Measurements from ENCODE around the gene PSKH1. TPM values are rescaled to one million over a fixed set of nuclear protein-coding genes. Genes with fewer than 3 reads are reported as not detected.

The PSKH1 gene
- total and polyA plus RNA-seq, 10 of the 15 experiments (the other 5 are each of a cell fraction or from before 2014, with no cell fraction given) = 0.63 to 20.4 (median 7.8) TPM

- TF ChIP-seq IRF4 (IDR thresholded peaks at IDR 0.05; ENCODE audit: low read depth, low read length) (no peak), HDGF (IDR thresholded peaks at IDR 0.05) (no peak), PML (IDR thresholded peaks at IDR 0.05; ENCODE audit: low read length) (no peak), ZNF24 (IDR thresholded peaks at IDR 0.05) (no peak), USF1 (IDR thresholded peaks at IDR 0.05; ENCODE audit: borderline replicate concordance, extremely low read length, insufficient read depth, low read depth, low read length) (no peak), JUNB (IDR thresholded peaks at IDR 0.05) (no peak), ESRRA (IDR thresholded peaks at IDR 0.05; ENCODE audit: low read length) (no peak)
- TF ChIP-seq, protein P1, sequence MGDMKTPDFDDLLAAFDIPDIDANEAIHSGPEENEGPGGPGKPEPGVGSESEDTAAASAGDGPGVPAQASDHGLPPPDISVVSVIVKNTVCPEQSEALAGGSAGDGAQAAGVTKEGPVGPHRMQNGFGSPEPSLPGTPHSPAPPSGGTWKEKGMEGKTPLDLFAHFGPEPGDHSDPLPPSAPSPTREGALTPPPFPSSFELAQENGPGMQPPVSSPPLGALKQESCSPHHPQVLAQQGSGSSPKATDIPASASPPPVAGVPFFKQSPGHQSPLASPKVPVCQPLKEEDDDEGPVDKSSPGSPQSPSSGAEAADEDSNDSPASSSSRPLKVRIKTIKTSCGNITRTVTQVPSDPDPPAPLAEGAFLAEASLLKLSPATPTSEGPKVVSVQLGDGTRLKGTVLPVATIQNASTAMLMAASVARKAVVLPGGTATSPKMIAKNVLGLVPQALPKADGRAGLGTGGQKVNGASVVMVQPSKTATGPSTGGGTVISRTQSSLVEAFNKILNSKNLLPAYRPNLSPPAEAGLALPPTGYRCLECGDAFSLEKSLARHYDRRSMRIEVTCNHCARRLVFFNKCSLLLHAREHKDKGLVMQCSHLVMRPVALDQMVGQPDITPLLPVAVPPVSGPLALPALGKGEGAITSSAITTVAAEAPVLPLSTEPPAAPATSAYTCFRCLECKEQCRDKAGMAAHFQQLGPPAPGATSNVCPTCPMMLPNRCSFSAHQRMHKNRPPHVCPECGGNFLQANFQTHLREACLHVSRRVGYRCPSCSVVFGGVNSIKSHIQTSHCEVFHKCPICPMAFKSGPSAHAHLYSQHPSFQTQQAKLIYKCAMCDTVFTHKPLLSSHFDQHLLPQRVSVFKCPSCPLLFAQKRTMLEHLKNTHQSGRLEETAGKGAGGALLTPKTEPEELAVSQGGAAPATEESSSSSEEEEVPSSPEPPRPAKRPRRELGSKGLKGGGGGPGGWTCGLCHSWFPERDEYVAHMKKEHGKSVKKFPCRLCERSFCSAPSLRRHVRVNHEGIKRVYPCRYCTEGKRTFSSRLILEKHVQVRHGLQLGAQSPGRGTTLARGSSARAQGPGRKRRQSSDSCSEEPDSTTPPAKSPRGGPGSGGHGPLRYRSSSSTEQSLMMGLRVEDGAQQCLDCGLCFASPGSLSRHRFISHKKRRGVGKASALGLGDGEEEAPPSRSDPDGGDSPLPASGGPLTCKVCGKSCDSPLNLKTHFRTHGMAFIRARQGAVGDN (IDR thresholded peaks at IDR 0.05) = no peak
Measured at GRCh38 chr16:67897231-67897630, 4.2 kb downstream of the PSKH1 start (continued).

DNA sequence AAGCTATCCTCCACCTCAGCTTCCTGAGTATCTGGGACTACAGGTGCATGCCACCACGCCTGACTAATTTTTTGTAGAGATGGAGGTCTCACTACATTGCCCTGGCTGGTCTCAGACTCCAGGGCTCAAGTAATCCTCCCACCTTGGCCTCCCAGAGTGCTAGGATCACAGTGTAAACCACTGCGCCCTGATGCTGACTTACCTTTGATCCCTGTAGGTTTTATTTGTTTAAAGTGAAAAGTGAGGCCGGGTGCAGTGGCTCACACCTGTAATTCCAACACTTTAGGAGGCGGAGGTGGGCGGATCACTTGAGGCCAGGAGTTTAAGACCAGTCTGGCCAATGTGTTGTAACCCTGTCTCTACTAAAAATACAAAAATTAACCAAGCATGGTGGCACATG, 8.7 kb downstream of the PSKH1 start:
- intact Hi-C loops (cut with micrococcal nuclease; ENCODE audit: unreplicated experiment) (no loop called here), in situ Hi-C loops (cut with MboI) (no loop called here)
- H3K4me2 ChIP-seq (ENCODE audit: control insufficient read depth, insufficient read depth) = no peak overlapping the region
- BruUV-seq (replicated peaks) = no TSS peak
- H3K9ac ChIP-seq (ENCODE audit: control insufficient read depth, insufficient read depth, low read length) = no peak overlapping the region
- ChIA-PET CTCF (no interaction called here), RAD21 (ENCODE audit: unreplicated experiment) (no interaction called here), SMC1A (ENCODE audit: uncharacterized antibody, unreplicated experiment) (no interaction called here), POLR2A (interaction anchor here (0.6 kb wide), 1 partner anchor 97 kb away, joined by 3 read pairs; no protein-coding TSS in a partner anchor)
- H3K79me2 ChIP-seq (ENCODE audit: control insufficient read depth, insufficient read depth, low read length) = peaks cover 5% of the 10 kb centered on the region
- ATAC-seq (no peak), FAIRE-seq (no peak), DNase-seq (ENCODE audit: low read depth, low spot score) (no peak)
- H3K36me3 ChIP-seq (ENCODE audit: control insufficient read depth in 2 of 2, insufficient read depth in 2 of 2, low read length in 1 of 2) = no peaks in the 10 kb centered on the region; a peak in 3 of 4 replicates
- no peak overlapping the region for H3K27ac ChIP-seq (ENCODE audit: control insufficient read depth, insufficient read depth)
- H3K9me3 ChIP-seq (replicated peaks; ENCODE audit: control insufficient read depth, insufficient read depth, low read length) = no peaks in the 10 kb centered on the region
- no peaks in the 10 kb centered on the region; the same call in 1 of the 2 replicates for H4K20me1 ChIP-seq (ENCODE audit: control insufficient read depth, insufficient read depth)
- H2AFZ ChIP-seq (ENCODE audit: control insufficient read depth, low read depth, low read length) = no peak overlapping the region
- H3K4me1 ChIP-seq (ENCODE audit: control insufficient read depth, insufficient read depth, low read length) = no peaks in the 10 kb centered on the region
- WGBS (ENCODE audit: insufficient coverage, insufficient replicate concordance, low lambda C conversion rate, missing lambda C conversion rate) = 96% methylated on average over 5 of the region's 5 CpGs
- no peaks in the 10 kb centered on the region for H3K27me3 ChIP-seq (replicated peaks in 1 of 2; ENCODE audit: control insufficient read depth in 2 of 2, insufficient read depth in 2 of 2, low read length in 1 of 2)
- H3K4me3 ChIP-seq = no peak overlapping the region
- no peak for TF ChIP-seq CREB1 (IDR thresholded peaks at IDR 0.05; ENCODE audit: low read depth)
- TF ChIP-seq RELA (IDR thresholded peaks at IDR 0.05; ENCODE audit: borderline replicate concordance, partially characterized antibody) = no peak
- no peak for TF ChIP-seq BMI1 (IDR thresholded peaks at IDR 0.05; ENCODE audit: borderline replicate concordance)
- no peak for TF ChIP-seq FOS (IDR thresholded peaks at IDR 0.05; ENCODE audit: borderline replicate concordance, extremely low read depth, insufficient read length)
- no peak for TF ChIP-seq RB1 (IDR thresholded peaks at IDR 0.05; ENCODE audit: borderline replicate concordance)
- TF ChIP-seq PML (IDR thresholded peaks at IDR 0.05; ENCODE audit: low read length) = no peak
- TF ChIP-seq DPF2 (IDR thresholded peaks at IDR 0.05) = no peak
- TF ChIP-seq MTA3 (IDR thresholded peaks at IDR 0.05; ENCODE audit: borderline replicate concordance, low read length) = no peak
- TF ChIP-seq SUPT20H (IDR thresholded peaks at IDR 0.05; ENCODE audit: borderline replicate concordance, control insufficient read depth, low read depth, low read length) = no peak
- no peak for TF ChIP-seq ASH2L (IDR thresholded peaks at IDR 0.05; ENCODE audit: borderline replicate concordance, low read depth)
- no peak for TF ChIP-seq ZZZ3 (IDR thresholded peaks at IDR 0.05; ENCODE audit: control insufficient read depth, insufficient read length, low read depth)
- no peak for TF ChIP-seq BCL11A (IDR thresholded peaks at IDR 0.05; ENCODE audit: low read depth, low read length)
- TF ChIP-seq PKNOX1 (IDR thresholded peaks at IDR 0.05) = no peak
- no peak for TF ChIP-seq HDAC6 (IDR thresholded peaks at IDR 0.05; ENCODE audit: unreplicated experiment)
